Measurements from ENCODE around the gene ZBTB17.
A peak's percentile ranks its signal among the peaks of the same experiment; 100 is the strongest.
"Not testable (repeated sequence)": the region's sequence is repeated elsewhere in the genome, so short reads cannot be mapped to it uniquely, and the experiment has no call there.

Gene ZBTB17

GRCh38 chr1:15931401-15931800 is 44.5 kb downstream of the ZBTB17 start:
- DNase-seq (ENCODE audit: insufficient read length, low spot score) = no peak
- no peak for TF ChIP-seq POLR2A (IDR thresholded peaks at IDR 0.05; ENCODE audit: low read depth, low read length)
- FAIRE-seq = no peak

- no peak for FAIRE-seq
- TF ChIP-seq POLR2A (IDR thresholded peaks at IDR 0.05; ENCODE audit: low read depth, low read length) = no peak
- DNase-seq (ENCODE audit: insufficient read length, low spot score) = no peak
Observed at GRCh38 chr1:15928971-15929965, 46.6 kb downstream of the ZBTB17 start.

GRCh38 chr1:15926448-15926847 is 49.5 kb downstream of the ZBTB17 start:
- DNase-seq (ENCODE audit: insufficient read length, low spot score); FAIRE-seq: not testable (repeated sequence)

- TF ChIP-seq POLR2A (IDR thresholded peaks at IDR 0.05; ENCODE audit: low read depth, low read length) = no peak
- FAIRE-seq (no peak), DNase-seq (ENCODE audit: insufficient read length, low spot score) (no peak)
Observed at GRCh38 chr1:15923241-15923640, 52.7 kb downstream of the ZBTB17 start.

GRCh38 chr1:15918962-15919715 is 56.8 kb downstream of the ZBTB17 start:
- DNase-seq (ENCODE audit: insufficient read length, low spot score) (no peak), FAIRE-seq (peak; percentile 95)
- TF ChIP-seq POLR2A (IDR thresholded peaks at IDR 0.05; ENCODE audit: low read depth, low read length) = no peak

GRCh38 chr1:15916916-15917315 is 59.0 kb downstream of the ZBTB17 start:
- no peak for TF ChIP-seq POLR2A (IDR thresholded peaks at IDR 0.05; ENCODE audit: low read depth, low read length)
- DNase-seq (ENCODE audit: insufficient read length, low spot score) (no peak), FAIRE-seq (no peak)

- TF ChIP-seq POLR2A (IDR thresholded peaks at IDR 0.05; ENCODE audit: low read depth, low read length) = no peak
- DNase-seq (ENCODE audit: insufficient read length, low spot score) = no peak
- peak; percentile 27 for FAIRE-seq
Observed at GRCh38 chr1:15916417-15916816, 59.5 kb downstream of the ZBTB17 start.

- DNase-seq (ENCODE audit: insufficient read length, low spot score) (no peak), FAIRE-seq (no peak)
- no peak for TF ChIP-seq POLR2A (IDR thresholded peaks at IDR 0.05; ENCODE audit: low read depth, low read length)
Observed at GRCh38 chr1:15915991-15916390, 59.9 kb downstream of the ZBTB17 start.

- DNase-seq (ENCODE audit: insufficient read length, low spot score); FAIRE-seq: not testable (repeated sequence)
Observed at GRCh38 chr1:15913607-15914006, 62.3 kb downstream of the ZBTB17 start.

GRCh38 chr1:15911927-15912326 is 64.0 kb downstream of the ZBTB17 start:
- no peak for TF ChIP-seq POLR2A (IDR thresholded peaks at IDR 0.05; ENCODE audit: low read depth, low read length)
- no peak for DNase-seq (ENCODE audit: insufficient read length, low spot score)
- no peak for FAIRE-seq

GRCh38 chr1:15911141-15911540 is 64.8 kb downstream of the ZBTB17 start:
- no peak for TF ChIP-seq POLR2A (IDR thresholded peaks at IDR 0.05; ENCODE audit: low read depth, low read length)
- no peak for FAIRE-seq
- no peak for DNase-seq (ENCODE audit: insufficient read length, low spot score)

- DNase-seq (ENCODE audit: insufficient read length, low spot score) = no peak
- TF ChIP-seq POLR2A (IDR thresholded peaks at IDR 0.05; ENCODE audit: low read depth, low read length) = no peak
- no peak for FAIRE-seq
Observed at GRCh38 chr1:15908597-15908996, 67.3 kb downstream of the ZBTB17 start.

GRCh38 chr1:15902882-15903281 is 73.0 kb downstream of the ZBTB17 start:
- no peak for TF ChIP-seq POLR2A (IDR thresholded peaks at IDR 0.05; ENCODE audit: low read depth, low read length)
- peak; percentile 90 for FAIRE-seq
- no peak for DNase-seq (ENCODE audit: insufficient read length, low spot score)

GRCh38 chr1:15900662-15901279 is 75.1 kb downstream of the ZBTB17 start:
- DNase-seq (ENCODE audit: insufficient read length, low spot score) = no peak
- FAIRE-seq = no peak
- no peak for TF ChIP-seq POLR2A (IDR thresholded peaks at IDR 0.05; ENCODE audit: low read depth, low read length)
